ENCODE data around the gene TRAPPC14.
A peak's percentile ranks its signal among the peaks of the same experiment; 100 is the strongest.

TRAPPC14 gene

GRCh38 chr7:100171840-100172239, 13.3 kb upstream of the TRAPPC14 start:
- DNase-seq = no peak

- DNase-seq = no peak
Measured at GRCh38 chr7:100171087-100171681, 12.7 kb upstream of the TRAPPC14 start.

GRCh38 chr7:100170101-100170897, 11.8 kb upstream of the TRAPPC14 start:
- DNase-seq = no peak

- peak; percentile 7 for DNase-seq
Measured at GRCh38 chr7:100169147-100169850, 10.8 kb upstream of the TRAPPC14 start.

- DNase-seq = peak; percentile 26
Measured at GRCh38 chr7:100167912-100168323, 9.4 kb upstream of the TRAPPC14 start.

- DNase-seq = no peak
Measured at GRCh38 chr7:100166970-100167911, 8.7 kb upstream of the TRAPPC14 start.

- no peak for DNase-seq
Measured at GRCh38 chr7:100166317-100166940, 7.9 kb upstream of the TRAPPC14 start.

- DNase-seq = no peak
Measured at GRCh38 chr7:100163871-100164270, 5.3 kb upstream of the TRAPPC14 start.

- DNase-seq = no peak
Measured at GRCh38 chr7:100163006-100163531, 4.5 kb upstream of the TRAPPC14 start.

GRCh38 chr7:100160067-100160466, 1.5 kb upstream of the TRAPPC14 start:
- no peak for DNase-seq

- DNase-seq = no peak
Measured at GRCh38 chr7:100159099-100159623, 638 bp upstream of the TRAPPC14 start.

- DNase-seq = no peak
Measured at GRCh38 chr7:100157334-100158228, 942 bp downstream of the TRAPPC14 start.

GRCh38 chr7:100157069-100157333, 1.5 kb downstream of the TRAPPC14 start:
- DNase-seq = no peak

- DNase-seq = no peak
Measured at GRCh38 chr7:100156331-100157068, 2.0 kb downstream of the TRAPPC14 start.

GRCh38 chr7:100155553-100156317, 2.8 kb downstream of the TRAPPC14 start:
- no peak for DNase-seq

- DNase-seq = no peak
Measured at GRCh38 chr7:100154651-100155491, 3.7 kb downstream of the TRAPPC14 start.

GRCh38 chr7:100153708-100154535, 4.6 kb downstream of the TRAPPC14 start:
- no peak for DNase-seq

All from NCI-H1105 (cell line).